GM21526 (cell line): ENCODE measurements around the gene PHLPP1.

Source experiments
- ATAC-seq: cut with Tn5 transposase; IDR thresholded peaks from one replicate; pipeline ENCODE4 v1.9.1; 2021; ENCODE audit warnings: moderate library complexity; ENCODE audit not compliant: unreplicated experiment, low FRiP score

PHLPP1 gene

DNA sequence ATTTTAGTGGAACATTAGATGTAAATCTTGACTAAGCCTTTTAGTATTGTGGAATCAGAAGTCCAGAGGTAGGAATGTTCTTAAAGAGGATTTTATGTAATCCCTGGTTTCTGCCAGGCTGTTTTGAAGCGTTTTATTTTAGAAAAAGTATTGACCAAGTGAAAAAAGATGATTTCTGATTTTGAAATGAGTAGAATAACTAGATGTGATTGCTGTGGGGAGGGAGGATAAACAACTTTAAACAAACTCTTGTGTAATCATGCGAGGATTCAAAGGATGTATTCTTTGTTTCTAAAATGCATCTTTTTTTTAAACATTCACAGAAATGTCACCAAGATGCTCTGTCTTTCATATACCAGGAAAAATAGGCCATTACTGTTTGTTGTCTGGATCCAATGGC lies 53.9 kb downstream of the PHLPP1 start:
- no peak for ATAC-seq

DNA sequence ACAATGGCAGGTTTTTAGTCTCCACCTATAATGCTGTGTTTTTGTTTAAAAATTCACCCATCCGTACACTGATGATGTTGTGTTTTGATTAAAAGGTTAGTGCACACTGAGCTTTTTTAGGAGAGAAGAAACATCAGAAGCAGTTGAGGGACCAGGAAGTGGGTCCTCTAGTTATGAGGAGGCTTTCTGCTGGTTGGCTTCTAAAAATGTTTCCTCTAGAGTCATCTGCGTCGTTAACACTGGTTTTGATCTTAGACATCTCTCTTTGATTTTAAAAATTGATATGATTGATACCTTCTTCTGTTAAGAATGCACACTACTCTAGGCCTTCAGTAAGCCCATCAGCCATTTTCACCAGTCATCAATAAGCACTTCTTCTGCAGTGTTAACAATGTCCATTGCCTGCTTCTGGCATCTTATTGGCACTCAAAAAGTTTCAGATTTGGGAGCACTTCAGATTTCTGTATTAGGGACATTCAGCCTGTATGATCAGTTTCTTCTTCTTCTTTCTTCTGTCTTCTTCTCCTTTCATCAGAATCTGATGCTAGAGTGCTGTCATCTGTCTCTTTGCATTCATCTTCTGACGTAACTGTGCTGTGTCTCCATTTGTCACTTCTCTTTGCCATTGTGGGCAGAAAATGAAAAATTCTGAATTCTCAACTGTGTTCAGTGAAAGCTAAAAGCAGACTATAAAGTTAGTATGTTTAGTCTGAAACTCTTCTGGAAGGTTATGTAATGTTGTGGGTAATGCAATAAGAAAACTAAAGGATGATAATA lies 56.3 kb downstream of the PHLPP1 start:
- ATAC-seq: no peak

GRCh38 chr18:62772860-62773584 lies 57.7 kb downstream of the PHLPP1 start:
- no peak for ATAC-seq

DNA sequence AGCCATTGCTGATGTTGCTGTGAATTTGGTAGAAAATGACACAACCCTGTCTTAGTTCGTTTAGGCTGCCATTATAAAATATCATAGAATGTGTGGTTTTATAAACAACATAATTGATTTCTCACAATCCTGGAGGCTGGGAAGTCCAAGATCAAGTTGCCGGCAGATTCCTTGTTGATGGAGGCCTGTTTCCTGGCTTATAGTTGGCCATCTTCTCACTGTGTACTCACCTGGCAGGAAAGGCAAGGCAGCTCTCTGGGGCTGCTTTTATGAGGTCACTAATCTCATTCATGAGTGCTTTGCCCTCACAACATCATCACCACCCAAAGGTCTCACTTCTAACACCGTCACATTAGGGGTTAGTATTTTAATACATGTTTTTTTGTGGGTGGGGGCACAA lies 58.4 kb downstream of the PHLPP1 start:
- ATAC-seq: no peak

DNA sequence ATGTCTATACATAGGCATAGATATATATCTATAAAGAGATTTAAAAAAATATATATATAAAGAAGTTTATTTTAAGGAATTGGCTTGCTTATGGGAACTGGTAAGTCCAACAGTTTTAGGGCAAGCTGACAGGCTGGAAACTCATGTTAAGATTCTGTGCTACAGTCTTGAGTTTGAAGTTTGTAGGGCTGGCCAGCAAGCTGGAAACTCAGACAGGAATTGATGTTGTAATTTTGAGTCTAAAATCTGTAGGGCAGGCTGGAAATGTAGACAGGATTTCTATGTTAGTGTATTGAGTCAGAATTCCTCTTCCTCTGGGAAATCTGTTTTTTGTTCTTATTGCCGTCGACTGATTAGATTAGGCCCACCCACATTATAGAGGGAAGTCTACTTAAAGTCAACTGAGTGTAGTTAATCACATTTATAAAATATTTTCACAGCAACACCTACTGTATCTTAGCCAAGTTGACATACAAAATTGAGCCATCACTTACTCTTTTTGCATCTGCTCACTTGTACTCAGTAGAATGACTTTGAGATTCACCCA lies 60.8 kb downstream of the PHLPP1 start:
- ATAC-seq: no peak

GRCh38 chr18:62777814-62778213 lies 62.5 kb downstream of the PHLPP1 start:
- ATAC-seq: no peak

- ATAC-seq: no peak
Measured at GRCh38 chr18:62778976-62779869, 63.9 kb downstream of the PHLPP1 start.

DNA sequence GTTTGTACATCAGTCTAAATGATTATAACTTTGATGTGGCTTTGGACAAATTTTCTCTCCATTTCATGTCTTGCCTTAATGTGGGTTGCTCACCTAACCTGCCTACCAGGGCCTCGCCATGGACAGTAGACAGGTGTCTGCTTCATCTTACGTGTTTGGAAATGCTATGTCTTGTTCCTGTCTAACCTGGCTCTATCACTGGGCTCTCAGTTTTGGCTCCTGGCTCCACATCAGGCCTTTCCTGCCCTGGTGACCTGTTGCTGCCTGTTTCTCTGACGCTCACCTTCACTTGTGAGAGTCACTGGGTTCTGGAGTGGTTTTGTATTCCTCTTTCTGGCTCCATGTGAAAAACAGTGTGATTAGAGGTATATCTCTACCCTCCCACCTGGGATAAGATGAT lies 65.9 kb downstream of the PHLPP1 start:
- no peak for ATAC-seq

DNA sequence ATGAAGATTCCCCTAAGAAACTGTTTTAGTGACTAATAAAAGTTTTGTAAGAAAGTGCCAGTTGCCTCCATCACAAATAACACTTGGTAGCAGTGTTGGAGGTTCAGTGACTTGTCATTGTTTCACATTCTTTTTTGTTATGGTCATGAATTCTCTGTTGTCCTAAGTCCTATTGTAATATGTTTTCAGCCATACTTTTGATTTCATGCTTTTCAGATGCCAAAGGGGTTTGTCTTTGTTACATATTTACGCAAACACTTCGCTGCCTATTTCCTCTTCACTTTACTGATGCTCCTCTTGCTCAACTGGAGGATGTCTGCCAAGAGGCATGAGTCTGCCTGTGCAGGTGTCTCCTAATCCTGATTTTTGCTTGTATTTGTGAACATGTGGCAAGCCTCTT lies 66.6 kb downstream of the PHLPP1 start:
- no peak for ATAC-seq

- no peak for ATAC-seq
Measured at GRCh38 chr18:62784338-62784965, 69.1 kb downstream of the PHLPP1 start.

- ATAC-seq: no peak
Measured at GRCh38 chr18:62784966-62785413, 69.6 kb downstream of the PHLPP1 start.

DNA sequence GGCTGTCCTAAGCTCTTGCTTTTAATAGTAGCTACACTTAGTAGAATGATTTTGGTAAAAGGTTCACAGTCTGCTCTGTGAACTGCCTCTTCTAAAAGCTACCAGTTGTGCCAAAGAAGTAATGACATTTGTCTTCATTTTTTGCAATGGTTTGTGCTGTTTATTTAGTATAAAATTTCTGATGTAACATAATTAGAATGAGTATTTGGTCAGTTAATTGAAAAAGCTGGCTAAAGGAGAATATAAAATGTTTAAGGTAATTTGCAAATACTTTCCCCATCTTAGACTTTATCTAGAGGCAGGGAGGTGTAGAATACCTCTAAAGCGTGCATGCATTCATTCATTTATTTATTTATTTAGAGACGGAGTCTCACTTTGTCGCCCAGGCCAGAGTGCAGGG lies 71.3 kb downstream of the PHLPP1 start:
- no peak for ATAC-seq

GRCh38 chr18:62788111-62788510 lies 72.8 kb downstream of the PHLPP1 start:
- ATAC-seq: no peak

- no peak for ATAC-seq
Measured at GRCh38 chr18:62788876-62789275, 73.5 kb downstream of the PHLPP1 start.

DNA sequence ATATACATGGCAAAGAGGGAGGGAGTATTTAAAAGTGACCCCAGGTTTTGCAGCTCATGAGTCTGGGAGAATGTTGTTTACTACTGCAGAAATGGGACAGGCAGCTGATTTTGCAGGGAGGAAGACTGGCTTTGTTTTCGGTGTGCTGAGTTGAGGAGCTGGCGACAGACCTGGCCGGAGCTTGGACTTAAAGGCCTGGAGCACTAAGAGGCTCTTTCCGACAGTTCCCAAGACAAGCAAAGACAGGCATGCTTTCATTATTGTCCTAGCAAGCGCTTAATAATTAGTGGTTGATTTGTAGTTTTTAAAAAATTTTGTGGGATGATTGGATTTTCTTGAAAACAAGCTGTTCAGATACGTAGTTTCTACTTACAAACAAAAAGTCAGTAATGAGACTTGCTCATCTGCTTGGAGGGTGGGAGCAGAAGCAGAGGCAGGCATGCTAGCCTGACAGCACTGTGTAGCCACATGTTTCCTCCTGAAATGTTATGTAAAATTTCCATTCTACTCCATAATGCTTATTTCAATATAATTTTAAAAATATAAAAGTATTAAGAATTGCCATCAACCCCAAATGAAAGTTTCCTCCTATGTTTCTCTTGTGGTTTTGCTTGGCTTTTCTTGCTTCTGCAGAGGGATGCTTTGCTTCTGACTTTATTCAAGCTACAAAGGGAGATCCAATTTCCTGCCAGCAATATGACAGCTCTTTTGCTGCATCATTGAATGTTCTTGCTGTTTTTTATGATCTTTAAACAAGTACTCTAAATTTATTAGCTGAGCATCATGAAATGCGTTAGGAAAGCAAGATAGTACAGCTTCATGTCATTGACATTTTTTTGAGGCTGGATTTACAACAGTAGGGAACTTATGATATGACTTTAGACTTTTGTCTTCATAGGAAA lies 75.8 kb downstream of the PHLPP1 start:
- ATAC-seq: no peak

- no peak for ATAC-seq
Measured at GRCh38 chr18:62792016-62792415, 76.7 kb downstream of the PHLPP1 start.

DNA sequence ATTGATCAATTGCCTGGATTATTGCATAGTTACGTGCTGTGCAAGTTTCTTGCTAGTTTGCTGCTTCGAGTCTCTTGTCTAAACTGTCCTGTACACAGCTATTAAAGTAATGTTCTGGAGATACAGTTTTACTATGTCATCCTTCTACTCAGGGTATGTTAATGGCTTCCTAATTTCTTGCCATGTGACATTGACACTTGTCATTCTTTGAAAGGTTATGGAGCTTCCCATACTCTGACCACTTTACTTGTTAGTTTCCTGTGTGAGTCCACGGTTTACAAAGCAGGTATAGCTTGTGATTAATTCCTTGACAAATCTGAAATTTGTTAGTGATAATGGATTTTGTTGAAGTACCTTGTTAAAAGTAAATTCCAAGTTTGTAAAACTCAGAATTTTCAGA lies 80.5 kb downstream of the PHLPP1 start:
- ATAC-seq: no peak

- ATAC-seq: no peak
Measured at GRCh38 chr18:62796216-62796621, 80.9 kb downstream of the PHLPP1 start.

- ATAC-seq: no peak
Measured at GRCh38 chr18:62797329-62797728, 82.0 kb downstream of the PHLPP1 start.
